ENCODE measurements around the gene PCDHB13. TPM values are rescaled to one million over a fixed set of nuclear protein-coding genes. Genes with fewer than 3 reads are reported as not detected.
"Not testable (repeated sequence)": the region's sequence is repeated elsewhere in the genome, so short reads cannot be mapped to it uniquely, and the experiment has no call there.

PCDHB13 gene
- total and polyA plus RNA-seq, 2 donors from 2014 or later, result 0.86 to 5.9 TPM

GRCh38 chr5:141236516-141237313 is 23.0 kb downstream of the PCDHB13 start:
- no peak for DNase-seq
- FAIRE-seq, result no peak
- Histone ChIP-seq H3K9me3 (ENCODE audit: control insufficient read depth in 2 of 3, insufficient read depth in 1 of 3, low read length in 3 of 3) (peaks cover 2 to 76% (median 38%) of the 10 kb centered on the region in 3 donors), H3K36me3 (ENCODE audit: control insufficient read depth in 2 of 3, insufficient read depth in 3 of 3, low read length in 3 of 3) (no peaks in the 10 kb centered on the region), H3K4me3 (ENCODE audit: low read length in 3 of 3) (no peak overlapping the region), H3K27me3 (ENCODE audit: control insufficient read depth, insufficient read depth, low read length) (no peaks in the 10 kb centered on the region), H3K9ac (ENCODE audit: low read length in 3 of 3) (no peak overlapping the region), H3K27ac (ENCODE audit: low read depth in 2 of 2, low read length in 2 of 2) (no peak overlapping the region), H3K4me1 (ENCODE audit: control insufficient read depth in 2 of 3, insufficient read depth in 2 of 3, low read depth in 1 of 3, low read length in 3 of 3) (no peaks in the 10 kb centered on the region)
- TF ChIP-seq, protein P1, sequence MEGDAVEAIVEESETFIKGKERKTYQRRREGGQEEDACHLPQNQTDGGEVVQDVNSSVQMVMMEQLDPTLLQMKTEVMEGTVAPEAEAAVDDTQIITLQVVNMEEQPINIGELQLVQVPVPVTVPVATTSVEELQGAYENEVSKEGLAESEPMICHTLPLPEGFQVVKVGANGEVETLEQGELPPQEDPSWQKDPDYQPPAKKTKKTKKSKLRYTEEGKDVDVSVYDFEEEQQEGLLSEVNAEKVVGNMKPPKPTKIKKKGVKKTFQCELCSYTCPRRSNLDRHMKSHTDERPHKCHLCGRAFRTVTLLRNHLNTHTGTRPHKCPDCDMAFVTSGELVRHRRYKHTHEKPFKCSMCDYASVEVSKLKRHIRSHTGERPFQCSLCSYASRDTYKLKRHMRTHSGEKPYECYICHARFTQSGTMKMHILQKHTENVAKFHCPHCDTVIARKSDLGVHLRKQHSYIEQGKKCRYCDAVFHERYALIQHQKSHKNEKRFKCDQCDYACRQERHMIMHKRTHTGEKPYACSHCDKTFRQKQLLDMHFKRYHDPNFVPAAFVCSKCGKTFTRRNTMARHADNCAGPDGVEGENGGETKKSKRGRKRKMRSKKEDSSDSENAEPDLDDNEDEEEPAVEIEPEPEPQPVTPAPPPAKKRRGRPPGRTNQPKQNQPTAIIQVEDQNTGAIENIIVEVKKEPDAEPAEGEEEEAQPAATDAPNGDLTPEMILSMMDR (IDR thresholded peaks at IDR 0.05; ENCODE audit: borderline replicate concordance, extremely low read depth, insufficient read depth), result no peak
- intact Hi-C loops (cut with DNase I), result no loop called here

GRCh38 chr5:141241496-141241895 is 27.8 kb downstream of the PCDHB13 start:
- no peaks in the 10 kb centered on the region for H3K36me3 ChIP-seq (ENCODE audit: control insufficient read depth in 2 of 3, insufficient read depth in 3 of 3, low read length in 3 of 3)
- H3K27me3 ChIP-seq (ENCODE audit: control insufficient read depth, insufficient read depth, low read length), result no peaks in the 10 kb centered on the region
- FAIRE-seq, result no peak
- H3K4me1 ChIP-seq (ENCODE audit: control insufficient read depth in 2 of 3, insufficient read depth in 2 of 3, low read depth in 1 of 3, low read length in 3 of 3), result no peaks in the 10 kb centered on the region
- H3K9ac ChIP-seq (ENCODE audit: low read length in 3 of 3), result no peak overlapping the region
- no peak overlapping the region for H3K4me3 ChIP-seq (ENCODE audit: low read length in 3 of 3)
- peaks cover 0 to 80% (median 39%) of the 10 kb centered on the region in 3 donors for H3K9me3 ChIP-seq (ENCODE audit: control insufficient read depth in 2 of 3, insufficient read depth in 1 of 3, low read length in 3 of 3)
- TF ChIP-seq, protein P1 (IDR thresholded peaks at IDR 0.05; ENCODE audit: borderline replicate concordance, extremely low read depth, insufficient read depth), result no peak
- H3K27ac ChIP-seq (ENCODE audit: low read depth in 2 of 2, low read length in 2 of 2), result no peak overlapping the region
- intact Hi-C loops (cut with DNase I), result no loop called here
- no peak for DNase-seq

DNA sequence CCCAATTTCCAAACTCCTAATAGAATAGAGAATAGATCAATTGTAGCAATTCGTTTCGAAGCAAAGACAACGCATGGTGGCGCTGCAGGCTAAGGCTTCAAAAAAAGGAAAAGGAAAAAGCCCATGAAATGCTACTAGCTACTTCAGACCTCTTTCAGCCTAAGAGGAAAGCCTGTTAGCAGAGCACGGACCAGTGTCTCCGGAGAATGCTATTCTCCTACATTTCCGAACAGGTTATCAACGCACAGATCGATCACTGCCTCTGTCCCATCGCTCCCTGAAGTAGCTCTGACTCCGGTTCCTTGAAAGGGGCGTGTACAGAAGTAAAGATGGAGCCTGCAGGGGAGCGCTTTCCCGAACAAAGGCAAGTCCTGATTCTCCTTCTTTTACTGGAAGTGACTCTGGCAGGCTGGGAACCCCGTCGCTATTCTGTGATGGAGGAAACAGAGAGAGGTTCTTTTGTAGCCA is 31.6 kb downstream of the PCDHB13 start, which contains the start of gene PCDHB15:
Gene PCDHB15, plus strand, starts transcription at position 146 of the 468 bp plus-strand sequence. Its CDS starts 184 bp downstream, at position 330.
- intact Hi-C loops (cut with DNase I), result no loop called here
- no peaks in the 10 kb centered on the region for H3K36me3 ChIP-seq (ENCODE audit: control insufficient read depth in 2 of 3, insufficient read depth in 3 of 3, low read length in 3 of 3)
- peaks cover 0 to 80% (median 30%) of the 10 kb centered on the region in 3 donors for H3K9me3 ChIP-seq (ENCODE audit: control insufficient read depth in 2 of 3, insufficient read depth in 1 of 3, low read length in 3 of 3)
- H3K27ac ChIP-seq (ENCODE audit: low read depth in 2 of 2, low read length in 2 of 2), result no peak within 1 kb of the TSS
- TF ChIP-seq, protein P1 (IDR thresholded peaks at IDR 0.05; ENCODE audit: borderline replicate concordance, extremely low read depth, insufficient read depth), result peak; percentile 9
- no peaks in the 10 kb centered on the region for H3K27me3 ChIP-seq (ENCODE audit: control insufficient read depth, insufficient read depth, low read length)
- peak within 1 kb of the TSS; percentile 41 to 60 (median 43) for H3K4me3 ChIP-seq (ENCODE audit: low read length in 3 of 3)
- no peaks in the 10 kb centered on the region for H3K4me1 ChIP-seq (ENCODE audit: control insufficient read depth in 2 of 3, insufficient read depth in 2 of 3, low read depth in 1 of 3, low read length in 3 of 3)
- FAIRE-seq, result no peak
- peak in 3 of 5 donors; percentile 24 to 54 (median 45) for DNase-seq
- H3K9ac ChIP-seq (ENCODE audit: low read length in 3 of 3), result peak within 1 kb of the TSS in 1 of 3 donors; percentile 40

GRCh38 chr5:141246971-141247370 is 33.3 kb downstream of the PCDHB13 start:
- H3K27me3 ChIP-seq (ENCODE audit: control insufficient read depth, insufficient read depth, low read length); H3K9ac ChIP-seq (ENCODE audit: low read length in 3 of 3); intact Hi-C loops (cut with DNase I); H3K4me3 ChIP-seq (ENCODE audit: low read length in 3 of 3); FAIRE-seq; H3K4me1 ChIP-seq (ENCODE audit: control insufficient read depth in 2 of 3, insufficient read depth in 2 of 3, low read depth in 1 of 3, low read length in 3 of 3); DNase-seq; H3K27ac ChIP-seq (ENCODE audit: low read depth in 2 of 2, low read length in 2 of 2); H3K36me3 ChIP-seq (ENCODE audit: control insufficient read depth in 2 of 3, insufficient read depth in 3 of 3, low read length in 3 of 3): not testable (repeated sequence)
- peaks cover 0 to 83% (median 34%) of the 10 kb centered on the region in 3 donors for H3K9me3 ChIP-seq (ENCODE audit: control insufficient read depth in 2 of 3, insufficient read depth in 1 of 3, low read length in 3 of 3)

- H3K27me3 ChIP-seq (ENCODE audit: control insufficient read depth, insufficient read depth, low read length); H3K4me1 ChIP-seq (ENCODE audit: control insufficient read depth in 2 of 3, insufficient read depth in 2 of 3, low read depth in 1 of 3, low read length in 3 of 3); intact Hi-C loops (cut with DNase I); FAIRE-seq; H3K36me3 ChIP-seq (ENCODE audit: control insufficient read depth in 2 of 3, insufficient read depth in 3 of 3, low read length in 3 of 3); H3K9ac ChIP-seq (ENCODE audit: low read length in 3 of 3); H3K27ac ChIP-seq (ENCODE audit: low read depth in 2 of 2, low read length in 2 of 2); DNase-seq; H3K4me3 ChIP-seq (ENCODE audit: low read length in 3 of 3): not testable (repeated sequence)
- peaks cover 0 to 82% (median 32%) of the 10 kb centered on the region in 3 donors for H3K9me3 ChIP-seq (ENCODE audit: control insufficient read depth in 2 of 3, insufficient read depth in 1 of 3, low read length in 3 of 3)
Observed at GRCh38 chr5:141247434-141247833, 33.7 kb downstream of the PCDHB13 start.

Measured in kidney (tissue), 14 donors.